ENCODE measurements around the gene SEC14L1.

DNA sequence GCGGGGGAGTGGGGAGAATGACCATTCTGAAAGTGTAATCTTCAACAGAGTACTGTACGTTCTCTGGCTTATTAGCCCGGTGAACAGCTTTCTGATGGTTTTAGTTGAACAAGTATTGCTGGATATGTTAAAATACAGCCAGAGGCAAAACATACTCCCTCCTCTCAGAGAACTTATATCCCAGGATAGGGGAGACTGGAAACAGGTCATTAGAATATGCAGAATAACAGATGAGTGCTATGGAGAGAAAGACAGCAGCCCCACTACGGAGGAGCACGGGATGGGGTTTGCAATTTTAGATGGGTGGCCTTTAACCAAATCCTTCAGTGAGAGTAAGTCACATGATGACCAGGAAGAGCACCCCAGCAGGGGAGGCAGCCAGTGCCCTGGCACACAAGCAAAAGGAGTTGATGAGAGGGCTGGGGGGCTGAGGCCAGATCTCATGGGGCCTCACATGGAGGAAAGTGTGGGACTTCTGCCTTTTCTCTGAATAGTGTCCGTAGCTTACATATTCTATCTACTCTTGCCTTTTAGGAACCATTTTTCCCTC lies 43.1 kb upstream of the SEC14L1 start:
- no peak for TF ChIP-seq EZH2 (IDR thresholded peaks at IDR 0.05; ENCODE audit: borderline replicate concordance, low read depth, low read length, poor library complexity, severe bottlenecking)
- TF ChIP-seq, protein P1, sequence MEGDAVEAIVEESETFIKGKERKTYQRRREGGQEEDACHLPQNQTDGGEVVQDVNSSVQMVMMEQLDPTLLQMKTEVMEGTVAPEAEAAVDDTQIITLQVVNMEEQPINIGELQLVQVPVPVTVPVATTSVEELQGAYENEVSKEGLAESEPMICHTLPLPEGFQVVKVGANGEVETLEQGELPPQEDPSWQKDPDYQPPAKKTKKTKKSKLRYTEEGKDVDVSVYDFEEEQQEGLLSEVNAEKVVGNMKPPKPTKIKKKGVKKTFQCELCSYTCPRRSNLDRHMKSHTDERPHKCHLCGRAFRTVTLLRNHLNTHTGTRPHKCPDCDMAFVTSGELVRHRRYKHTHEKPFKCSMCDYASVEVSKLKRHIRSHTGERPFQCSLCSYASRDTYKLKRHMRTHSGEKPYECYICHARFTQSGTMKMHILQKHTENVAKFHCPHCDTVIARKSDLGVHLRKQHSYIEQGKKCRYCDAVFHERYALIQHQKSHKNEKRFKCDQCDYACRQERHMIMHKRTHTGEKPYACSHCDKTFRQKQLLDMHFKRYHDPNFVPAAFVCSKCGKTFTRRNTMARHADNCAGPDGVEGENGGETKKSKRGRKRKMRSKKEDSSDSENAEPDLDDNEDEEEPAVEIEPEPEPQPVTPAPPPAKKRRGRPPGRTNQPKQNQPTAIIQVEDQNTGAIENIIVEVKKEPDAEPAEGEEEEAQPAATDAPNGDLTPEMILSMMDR (conservative IDR thresholded peaks at IDR 0.05; ENCODE audit: low read depth, low read length): no peak

Data from A673 (cell line).